ENCODE measurements around the gene GRM4. TPM values are rescaled to one million over a fixed set of nuclear protein-coding genes. Genes with fewer than 3 reads are reported as not detected.

GRM4 gene
- total and polyA plus RNA-seq, 12 donors, result not detected

GRCh38 chr6:34020807-34021553 lies 124.9 kb downstream of the GRM4 start:
- TF ChIP-seq CTCF (IDR thresholded peaks at IDR 0.05), result no peak
- Histone ChIP-seq H3K4me3 (no peak overlapping the region), H3K36me3 (no peaks in the 10 kb centered on the region), H3K27me3 (peaks cover 0 to 68% (median 31%) of the 10 kb centered on the region in 7 donors), H3K4me1 (no peaks in the 10 kb centered on the region), H3K9me3 (peaks cover 0 to 17% (median 0%) of the 10 kb centered on the region in 11 donors), H3K27ac (no peak overlapping the region)
- DNase-seq, result no peak
- intact Hi-C loops (cut with DNase I), result loop anchor here in 2 of 10 donors (10.0 kb wide), 1 partner anchor 166 kb away; no protein-coding TSS in a partner anchor
- WGBS, 2 donors, result 77 to 82% methylated on average over 17 of the region's 17 CpGs
- ATAC-seq, result no peak

- Histone ChIP-seq H3K27ac (no peak overlapping the region), H3K27me3 (peaks cover 0 to 65% (median 35%) of the 10 kb centered on the region in 7 donors), H3K36me3 (no peaks in the 10 kb centered on the region), H3K9me3 (peaks cover 0 to 17% (median 0%) of the 10 kb centered on the region in 11 donors), H3K4me1 (no peaks in the 10 kb centered on the region), H3K4me3 (no peak overlapping the region)
- DNase-seq (no peak), ATAC-seq (no peak)
- intact Hi-C loops (cut with DNase I), result loop anchor here in 2 of 10 donors (10.0 kb wide), 1 partner anchor 165 kb away; no protein-coding TSS in a partner anchor
- WGBS, 2 donors, result 89 to 93% methylated on average over 5 of the region's 5 CpGs
- no peak for TF ChIP-seq CTCF (IDR thresholded peaks at IDR 0.05)
Observed at GRCh38 chr6:34020278-34020677, 125.6 kb downstream of the GRM4 start.

GRCh38 chr6:34018961-34019606 lies 126.8 kb downstream of the GRM4 start:
- intact Hi-C loops (cut with DNase I), result no loop called here
- Histone ChIP-seq H3K27ac (no peak overlapping the region), H3K36me3 (no peaks in the 10 kb centered on the region), H3K27me3 (peaks cover 0 to 57% (median 33%) of the 10 kb centered on the region in 7 donors), H3K4me3 (no peak overlapping the region), H3K9me3 (peaks cover 0 to 15% (median 0%) of the 10 kb centered on the region in 11 donors), H3K4me1 (no peaks in the 10 kb centered on the region)
- ATAC-seq (no peak), DNase-seq (no peak)
- WGBS, 2 donors, result 72 to 74% methylated on average over 7 of the region's 7 CpGs
- TF ChIP-seq CTCF (IDR thresholded peaks at IDR 0.05), result no peak

- Histone ChIP-seq H3K36me3 (no peaks in the 10 kb centered on the region), H3K9me3 (peaks cover 0 to 10% (median 0%) of the 10 kb centered on the region in 11 donors), H3K4me3 (no peak overlapping the region), H3K27ac (no peak overlapping the region), H3K27me3 (peaks cover 0 to 46% (median 27%) of the 10 kb centered on the region in 7 donors), H3K4me1 (no peaks in the 10 kb centered on the region)
- intact Hi-C loops (cut with DNase I), result no loop called here
- DNase-seq (no peak), ATAC-seq (no peak)
- WGBS, 2 donors, result 71 to 90% methylated on average over 6 of the region's 6 CpGs
- no peak for TF ChIP-seq CTCF (IDR thresholded peaks at IDR 0.05)
Observed at GRCh38 chr6:34018026-34018425, 127.9 kb downstream of the GRM4 start.

Data from heart right ventricle (tissue), 16 donors.